Measurements from ENCODE around the gene NUP54.

NUP54 gene

GRCh38 chr4:76144546-76144945 lies 3.7 kb downstream of the NUP54 start:
- H3F3A ChIP-seq (ENCODE audit: control insufficient read depth, insufficient read depth): no peaks in the 10 kb centered on the region
- H3K79me2 ChIP-seq (ENCODE audit: control insufficient read depth, low read length): peaks cover 89% of the 10 kb centered on the region
- H3K9me3 ChIP-seq (ENCODE audit: control insufficient read depth, insufficient read depth, low read length): no peaks in the 10 kb centered on the region
- no peaks in the 10 kb centered on the region for H3K27me3 ChIP-seq (ENCODE audit: control insufficient read depth, low read length)
- H3K4me1 ChIP-seq (ENCODE audit: control insufficient read depth, low read length): peaks cover 19% of the 10 kb centered on the region
- no peaks in the 10 kb centered on the region for H3K9me2 ChIP-seq (replicated peaks; ENCODE audit: control insufficient read depth, low read length)
- no peak overlapping the region for H3K4me3 ChIP-seq (ENCODE audit: low read length)
- TF ChIP-seq, protein P1, sequence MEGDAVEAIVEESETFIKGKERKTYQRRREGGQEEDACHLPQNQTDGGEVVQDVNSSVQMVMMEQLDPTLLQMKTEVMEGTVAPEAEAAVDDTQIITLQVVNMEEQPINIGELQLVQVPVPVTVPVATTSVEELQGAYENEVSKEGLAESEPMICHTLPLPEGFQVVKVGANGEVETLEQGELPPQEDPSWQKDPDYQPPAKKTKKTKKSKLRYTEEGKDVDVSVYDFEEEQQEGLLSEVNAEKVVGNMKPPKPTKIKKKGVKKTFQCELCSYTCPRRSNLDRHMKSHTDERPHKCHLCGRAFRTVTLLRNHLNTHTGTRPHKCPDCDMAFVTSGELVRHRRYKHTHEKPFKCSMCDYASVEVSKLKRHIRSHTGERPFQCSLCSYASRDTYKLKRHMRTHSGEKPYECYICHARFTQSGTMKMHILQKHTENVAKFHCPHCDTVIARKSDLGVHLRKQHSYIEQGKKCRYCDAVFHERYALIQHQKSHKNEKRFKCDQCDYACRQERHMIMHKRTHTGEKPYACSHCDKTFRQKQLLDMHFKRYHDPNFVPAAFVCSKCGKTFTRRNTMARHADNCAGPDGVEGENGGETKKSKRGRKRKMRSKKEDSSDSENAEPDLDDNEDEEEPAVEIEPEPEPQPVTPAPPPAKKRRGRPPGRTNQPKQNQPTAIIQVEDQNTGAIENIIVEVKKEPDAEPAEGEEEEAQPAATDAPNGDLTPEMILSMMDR (IDR thresholded peaks at IDR 0.05; ENCODE audit: low read depth, low read length, poor library complexity, severe bottlenecking): no peak
- no peak for TF ChIP-seq EZH2phosphoT487 (IDR thresholded peaks at IDR 0.05; ENCODE audit: borderline replicate concordance, low read length)
- peaks cover 13% of the 10 kb centered on the region; the same call in 1 of the 2 replicates for H4K20me1 ChIP-seq (ENCODE audit: control insufficient read depth, insufficient read depth, low read depth, low read length)
- H3K4me2 ChIP-seq (ENCODE audit: low read length): no peak overlapping the region
- H3K36me3 ChIP-seq (ENCODE audit: control insufficient read depth, low read length): peaks cover 59% of the 10 kb centered on the region
- H3K27ac ChIP-seq (ENCODE audit: low read depth, low read length): no peak overlapping the region

GRCh38 chr4:76141241-76141640 lies 7.0 kb downstream of the NUP54 start:
- no peaks in the 10 kb centered on the region for H3K9me3 ChIP-seq (ENCODE audit: control insufficient read depth, insufficient read depth, low read length)
- H3K79me2 ChIP-seq (ENCODE audit: control insufficient read depth, low read length): peaks cover 78% of the 10 kb centered on the region
- H3F3A ChIP-seq (ENCODE audit: control insufficient read depth, insufficient read depth): no peaks in the 10 kb centered on the region
- TF ChIP-seq EZH2phosphoT487 (IDR thresholded peaks at IDR 0.05; ENCODE audit: borderline replicate concordance, low read length): no peak
- TF ChIP-seq, protein P1 (IDR thresholded peaks at IDR 0.05; ENCODE audit: low read depth, low read length, poor library complexity, severe bottlenecking): no peak
- no peaks in the 10 kb centered on the region for H3K27me3 ChIP-seq (ENCODE audit: control insufficient read depth, low read length)
- H3K4me2 ChIP-seq (ENCODE audit: low read length): no peak overlapping the region
- H3K36me3 ChIP-seq (ENCODE audit: control insufficient read depth, low read length): peaks cover 81% of the 10 kb centered on the region
- no peak overlapping the region for H3K27ac ChIP-seq (ENCODE audit: low read depth, low read length)
- no peak overlapping the region for H3K4me3 ChIP-seq (ENCODE audit: low read length)
- H3K4me1 ChIP-seq (ENCODE audit: control insufficient read depth, low read length): peaks cover 4% of the 10 kb centered on the region
- no peaks in the 10 kb centered on the region for H3K9me2 ChIP-seq (replicated peaks; ENCODE audit: control insufficient read depth, low read length)
- H4K20me1 ChIP-seq (ENCODE audit: control insufficient read depth, insufficient read depth, low read depth, low read length): peaks cover 5% of the 10 kb centered on the region; the same call in 1 of the 2 replicates

- H3F3A ChIP-seq (ENCODE audit: control insufficient read depth, insufficient read depth): peaks cover 2% of the 10 kb centered on the region; the same call in 1 of the 2 replicates
- H4K20me1 ChIP-seq (ENCODE audit: control insufficient read depth, insufficient read depth, low read depth, low read length): no peaks in the 10 kb centered on the region
- no peak overlapping the region for H3K4me2 ChIP-seq (ENCODE audit: low read length)
- H3K36me3 ChIP-seq (ENCODE audit: control insufficient read depth, low read length): peaks cover 65% of the 10 kb centered on the region
- no peaks in the 10 kb centered on the region for H3K4me1 ChIP-seq (ENCODE audit: control insufficient read depth, low read length)
- no peaks in the 10 kb centered on the region for H3K9me2 ChIP-seq (replicated peaks; ENCODE audit: control insufficient read depth, low read length)
- peaks cover 4% of the 10 kb centered on the region; the same call in 1 of the 2 replicates for H3K79me2 ChIP-seq (ENCODE audit: control insufficient read depth, low read length)
- H3K27ac ChIP-seq (ENCODE audit: low read depth, low read length): no peak overlapping the region
- no peaks in the 10 kb centered on the region for H3K27me3 ChIP-seq (ENCODE audit: control insufficient read depth, low read length)
- H3K9me3 ChIP-seq (ENCODE audit: control insufficient read depth, insufficient read depth, low read length): no peaks in the 10 kb centered on the region
- no peak overlapping the region for H3K4me3 ChIP-seq (ENCODE audit: low read length)
- TF ChIP-seq EZH2phosphoT487 (IDR thresholded peaks at IDR 0.05; ENCODE audit: borderline replicate concordance, low read length): no peak
- TF ChIP-seq, protein P1 (IDR thresholded peaks at IDR 0.05; ENCODE audit: low read depth, low read length, poor library complexity, severe bottlenecking): no peak
Observed at GRCh38 chr4:76127754-76128153, 20.4 kb downstream of the NUP54 start.

Data from DOHH2 (cell line).